IMR-90 (cell line): Measurements from ENCODE around the gene ELL2. TPM values are rescaled to one million over a fixed set of nuclear protein-coding genes. Genes with fewer than 3 reads are reported as not detected.

Experiments used
- ATAC-seq: fragments of 200-7000 bp; cut with Tn5 transposase; 2 replicates; pipeline ENCODE4 v1.9.1; 2020; ENCODE audit warnings: low read depth, mild to moderate bottlenecking, moderate library complexity
- BruUV-seq: library from RNA; stranded (reverse); fragments of 400-500 nt; replicated peaks from 2 replicates; lab custom pipeline; 2021; lab: Mats Ljungman, UMichigan
- CTCF ChIA-PET: fragments of 300-600 bp; formaldehyde crosslinking; extraction: SDS; loops from one replicate; lab custom pipeline; 2021; ENCODE audit warnings: antibody characterized with exemption; lab: Yijun Ruan, JAX
- POLR2A ChIA-PET: fragments of 300-600 bp; sonication (Branson Sonifier 250); formaldehyde crosslinking; loops from one replicate; lab custom pipeline; 2022; ENCODE audit warnings: antibody characterized with exemption; ENCODE audit not compliant: unreplicated experiment; lab: Charles Lee
- DNase-seq: peaks from one replicate; pipeline ENCODE4 v3.0.0; 2013
- H2AFZ ChIP-seq: replicated peaks from 2 replicates; pipeline ENCODE3; 2013; ENCODE audit warnings: low read length, mild to moderate bottlenecking; ENCODE audit not compliant: poor library complexity
- H2AK5ac ChIP-seq: 2 replicates; pipeline ENCODE4 v1.6.1; 2013; ENCODE audit warnings: low read depth, low read length, inconsistent platforms
- H2AK9ac ChIP-seq: replicated peaks from 2 replicates; pipeline ENCODE3; 2013; ENCODE audit warnings: mild to moderate bottlenecking, low read depth, low read length, moderate library complexity; ENCODE audit not compliant: poor library complexity
- H2BK120ac ChIP-seq: 2 replicates; pipeline ENCODE4 v1.6.1; 2013; ENCODE audit warnings: low read depth, low read length, inconsistent platforms
- H2BK15ac ChIP-seq: 3 replicates; pipeline ENCODE4 v1.6.1; 2013; ENCODE audit warnings: low read depth, low read length, inconsistent platforms
- H2BK20ac ChIP-seq: 2 replicates; pipeline ENCODE4 v1.6.1; 2013; ENCODE audit warnings: low read depth, mild to moderate bottlenecking, inconsistent platforms, low read length, moderate library complexity
- H2BK5ac ChIP-seq: 2 replicates; pipeline ENCODE4 v1.6.1; 2013; ENCODE audit warnings: mild to moderate bottlenecking, low read depth, low read length, inconsistent platforms; ENCODE audit not compliant: poor library complexity, severe bottlenecking
- H3K14ac ChIP-seq: replicated peaks from 2 replicates; pipeline ENCODE4 v1.6.1; 2013; ENCODE audit warnings: low read depth, low read length, inconsistent platforms
- H3K18ac ChIP-seq: 2 replicates; pipeline ENCODE4 v1.6.1; 2013; ENCODE audit warnings: low read depth, low read length, control low read depth
- H3K23ac ChIP-seq: 2 replicates; pipeline ENCODE4 v1.6.1; 2013; ENCODE audit warnings: low read depth, low read length, inconsistent platforms
- H3K27ac ChIP-seq: 2 replicates; pipeline ENCODE4 v1.5.1; 2013; ENCODE audit warnings: mild to moderate bottlenecking, control low read depth, low read length; ENCODE audit not compliant: insufficient read depth
- H3K27me3 ChIP-seq: 2 replicates; pipeline ENCODE4 v1.6.1; 2013; ENCODE audit warnings: low read length; ENCODE audit not compliant: control insufficient read depth, insufficient read depth
- H3K36me3 ChIP-seq: 2 replicates; pipeline ENCODE4 v1.6.1; 2013; ENCODE audit warnings: low read length, mixed read lengths; ENCODE audit not compliant: control insufficient read depth, insufficient read depth
- H3K4ac ChIP-seq: 2 replicates; pipeline ENCODE4 v1.6.1; 2013; ENCODE audit warnings: low read depth, low read length, inconsistent platforms
- H3K4me1 ChIP-seq: 2 replicates; pipeline ENCODE4 v1.6.1; 2013; ENCODE audit warnings: low read length, mixed read lengths; ENCODE audit not compliant: control insufficient read depth, insufficient read depth
- H3K4me2 ChIP-seq: 2 replicates; pipeline ENCODE4 v1.6.1; 2013; ENCODE audit warnings: low read depth, mild to moderate bottlenecking, control low read depth, low read length, moderate library complexity
- H3K4me3 ChIP-seq: 2 replicates; pipeline ENCODE4 v1.5.1; 2013; ENCODE audit warnings: low read depth, mild to moderate bottlenecking, control low read depth, low read length, moderate library complexity; ENCODE audit not compliant: insufficient read depth
- H3K56ac ChIP-seq: 2 replicates; pipeline ENCODE4 v1.6.1; 2013; ENCODE audit warnings: low read length, inconsistent platforms; ENCODE audit not compliant: insufficient read depth; ENCODE audit errors: extremely low read depth
- H3K79me1 ChIP-seq, 2 experiments: 2 replicates each; pipeline ENCODE4 v1.6.1; 2013; ENCODE audit warnings: low read length in 2 of 2, inconsistent platforms in 1 of 2, low read depth in 1 of 2
- H3K9ac ChIP-seq: 2 replicates; pipeline ENCODE4 v1.6.1; 2013; ENCODE audit warnings: low read depth, low read length, control low read depth
- H3K9me1 ChIP-seq: 2 replicates; pipeline ENCODE4 v1.6.1; 2013; ENCODE audit warnings: low read length, inconsistent platforms; ENCODE audit not compliant: insufficient read depth
- H3K9me3 ChIP-seq: 2 replicates; pipeline ENCODE4 v1.6.1; 2013; ENCODE audit warnings: low read length; ENCODE audit not compliant: control insufficient read depth, insufficient read depth
- H4K20me1 ChIP-seq: 2 replicates; pipeline ENCODE4 v1.6.1; 2013; ENCODE audit warnings: low read length, inconsistent platforms; ENCODE audit not compliant: insufficient read depth
- H4K5ac ChIP-seq: 2 replicates; pipeline ENCODE4 v1.6.1; 2013; ENCODE audit warnings: mild to moderate bottlenecking, low read depth, low read length, control low read depth
- H4K8ac ChIP-seq, 2 experiments: 2 replicates each; pipeline ENCODE4 v1.6.1; 2013; ENCODE audit warnings: low read depth in 2 of 2, low read length in 2 of 2, control low read depth in 1 of 2, inconsistent platforms in 1 of 2
- H4K91ac ChIP-seq: 2 replicates; pipeline ENCODE4 v1.6.1; 2013; ENCODE audit warnings: low read depth, low read length, inconsistent platforms; ENCODE audit not compliant: insufficient read depth
- BHLHE40 ChIP-seq: fragments of 150-350 bp; IDR thresholded peaks from 2 replicates; pipeline ENCODE4 v1.6.1; 2016; ENCODE audit warnings: mild to moderate bottlenecking, low read depth, low read length
- CEBPB ChIP-seq: IDR thresholded peaks from 2 replicates; pipeline ENCODE4 v1.6.1; 2012; ENCODE audit warnings: low read depth, low read length, improper control_type of control experiment
- CHD1 ChIP-seq: IDR thresholded peaks from 2 replicates; pipeline ENCODE4 v1.6.1; 2012; ENCODE audit warnings: low read depth, low read length, improper control_type of control experiment
- CTCF ChIP-seq: conservative IDR thresholded peaks from 2 replicates; pipeline ENCODE4 v1.5.1; 2012; ENCODE audit warnings: mild to moderate bottlenecking, low read depth, low read length, improper control_type of control experiment
- ELK1 ChIP-seq: fragments of 150-350 bp; IDR thresholded peaks from 2 replicates; pipeline ENCODE4 v1.6.1; 2016; ENCODE audit warnings: low read depth, mild to moderate bottlenecking, low read length, moderate library complexity, borderline replicate concordance
- FOS ChIP-seq: fragments of 150-350 bp; IDR thresholded peaks from 2 replicates; pipeline ENCODE4 v1.6.1; 2016; ENCODE audit warnings: low read depth, low read length
- MAFK ChIP-seq: IDR thresholded peaks from 2 replicates; pipeline ENCODE4 v1.6.1; 2012; ENCODE audit warnings: low read depth, low read length, improper control_type of control experiment
- MAZ ChIP-seq: IDR thresholded peaks from 2 replicates; pipeline ENCODE4 v1.6.1; 2012; ENCODE audit warnings: low read depth, mild to moderate bottlenecking, low read length, improper control_type of control experiment, moderate library complexity, borderline replicate concordance
- MXI1 ChIP-seq: IDR thresholded peaks from 2 replicates; pipeline ENCODE4 v1.6.1; 2012; ENCODE audit warnings: low read depth, mild to moderate bottlenecking, low read length, moderate library complexity, borderline replicate concordance
- NFE2L2 ChIP-seq: fragments of 150-350 bp; IDR thresholded peaks from 2 replicates; pipeline ENCODE4 v1.6.1; 2016; ENCODE audit warnings: low read depth, mild to moderate bottlenecking, low read length
- POLR2A ChIP-seq: IDR thresholded peaks from 2 replicates; pipeline ENCODE4 v1.6.1; 2012; ENCODE audit warnings: mild to moderate bottlenecking, low read depth, low read length
- RAD21 ChIP-seq: IDR thresholded peaks from 2 replicates; pipeline ENCODE4 v1.6.1; 2012; ENCODE audit warnings: low read length, improper control_type of control experiment
- RCOR1 ChIP-seq: IDR thresholded peaks from 2 replicates; pipeline ENCODE4 v1.6.1; 2012; ENCODE audit warnings: mild to moderate bottlenecking, low read length, improper control_type of control experiment; ENCODE audit not compliant: insufficient replicate concordance
- RFX5 ChIP-seq: IDR thresholded peaks from 2 replicates; pipeline ENCODE4 v1.8.0; 2012; ENCODE audit warnings: low read depth, mild to moderate bottlenecking, low read length, moderate library complexity
- SMC3 ChIP-seq: fragments of 150-350 bp; IDR thresholded peaks from 2 replicates; pipeline ENCODE4 v1.6.1; 2016; ENCODE audit warnings: low read depth, mild to moderate bottlenecking, antibody characterized with exemption, low read length, moderate library complexity
- USF2 ChIP-seq: fragments of 150-350 bp; IDR thresholded peaks from 2 replicates; pipeline ENCODE4 v1.6.1; 2017; ENCODE audit warnings: mild to moderate bottlenecking, antibody characterized with exemption, low read length, low read depth
- WGBS, 2 experiments: methylation state at CpG; one replicate each; pipeline versions ENCODE4 v1.1.5 to v1.1.7; 2013; ENCODE audit warnings: missing lambda C conversion rate in 2 of 2; ENCODE audit not compliant: insufficient read length in 1 of 2; ENCODE audit errors: extremely low coverage in 2 of 2; 5-methylcytosine and 5-hydroxymethylcytosine counted together
- dilution Hi-C: fragments of 300-500 bp; cut with HindIII; formaldehyde crosslinking; loops from one replicate; pipeline ENCODE4 v1.14.3; 2018; ENCODE audit warnings: low sequenced_read_pairs; ENCODE audit not compliant: unreplicated experiment
- in situ Hi-C: fragments of 300-500 bp; cut with MboI; formaldehyde crosslinking; loops from 3 replicates; pipeline ENCODE4 v1.14.3; 2019; ENCODE audit warnings: low sequenced_read_pairs, inconsistent platforms, mixed read lengths
- intact Hi-C: fragments of 100-400 bp; cut with micrococcal nuclease; formaldehyde crosslinking; loops from 2 replicates; pipeline ENCODE4 v1.10.0; 2022
- polyA plus RNA-seq, 3 experiments: library from polyadenylated mRNA; depleted of rRNA; stranded (reverse); fragments of >200 nt; gene quantifications; 2 replicates each; pipeline ENCODE4 v1.2.3, GENCODE V29; 2012; ENCODE audit warnings: low replicate concordance in 1 of 3
- total RNA-seq: library from RNA; depleted of rRNA; stranded (reverse); fragments of >200 nt; gene quantifications from 2 replicates; pipeline ENCODE4 v1.2.3, GENCODE V29; 2012

Gene ELL2
- total and polyA plus RNA-seq, 2 of the 4 experiments (the other 2 are of a cell fraction): 61.4 to 92.5 TPM

- no peak overlapping the region for H2AK9ac ChIP-seq
- no peaks in the 10 kb centered on the region for H3K9me3 ChIP-seq
- no peak overlapping the region for H4K8ac ChIP-seq
- H4K20me1 ChIP-seq: peaks cover 17% of the 10 kb centered on the region; the same call in 1 of the 2 replicates
- in situ Hi-C loops: no loop called here
- no CpG with 5 or more reads among the region's 3 CpGs for WGBS, 2 experiments
- H2BK120ac ChIP-seq: no peak overlapping the region
- H2BK5ac ChIP-seq: peak overlapping the region; percentile 10
- no peak overlapping the region for H3K23ac ChIP-seq
- H3K14ac ChIP-seq: no peak overlapping the region
- peaks cover 22 to 61% of the 10 kb centered on the region in 2 experiments for H3K79me1 ChIP-seq
- no peak overlapping the region for H3K4ac ChIP-seq
- H3K36me3 ChIP-seq: peaks cover 69% of the 10 kb centered on the region
- no peak overlapping the region for H2BK20ac ChIP-seq
- H3K4me3 ChIP-seq: no peak overlapping the region
- peaks cover 13% of the 10 kb centered on the region for H3K9me1 ChIP-seq
- dilution Hi-C loops: no loop called here
- ATAC-seq: no peak
- no TSS peak for BruUV-seq
- TF ChIP-seq RAD21 (no peak), MAFK (no peak), CTCF (no peak), POLR2A (no peak), BHLHE40 (no peak), NFE2L2 (no peak), CEBPB (no peak), ELK1 (no peak), CHD1 (no peak), MXI1 (no peak), MAZ (no peak), FOS (no peak), SMC3 (no peak), RFX5 (no peak), RCOR1 (no peak), USF2 (no peak)
- H3K27me3 ChIP-seq: no peaks in the 10 kb centered on the region
- no peak overlapping the region for H2AFZ ChIP-seq
- no peak overlapping the region for H3K56ac ChIP-seq
- H4K5ac ChIP-seq: no peak overlapping the region
- H3K27ac ChIP-seq: peak overlapping the region; percentile 49; the same call in 1 of the 2 replicates
- no peak overlapping the region for H2AK5ac ChIP-seq
- no peak overlapping the region for H4K91ac ChIP-seq
- POLR2A ChIA-PET: no interaction called here
- no peak overlapping the region for H2BK15ac ChIP-seq
- intact Hi-C loops: no loop called here
- DNase-seq: no peak
- CTCF ChIA-PET: no interaction called here
- no peak overlapping the region for H3K9ac ChIP-seq
- H3K4me1 ChIP-seq: peaks cover 5% of the 10 kb centered on the region; the same call in 1 of the 2 replicates
- no peak overlapping the region for H3K4me2 ChIP-seq
- no peak overlapping the region for H3K18ac ChIP-seq
These were observed 66.4 kb downstream of the ELL2 start for GRCh38 chr5:95895251-95895650.
